Measurements from ENCODE around the gene PLXDC1. TPM values are rescaled to one million over a fixed set of nuclear protein-coding genes. Genes with fewer than 3 reads are reported as not detected.

The PLXDC1 gene
- total RNA-seq, 1 donor from 2014 or later, result 19.5 TPM

- DNase-seq (no peak), ATAC-seq (no peak)
- H3K4me1 ChIP-seq, result no peaks in the 10 kb centered on the region
- TF ChIP-seq CTCF (IDR thresholded peaks at IDR 0.05), result no peak
- H3K36me3 ChIP-seq, result peaks cover 95% of the 10 kb centered on the region
- H3K4me3 ChIP-seq, result no peak overlapping the region
- no peaks in the 10 kb centered on the region for H3K27me3 ChIP-seq (ENCODE audit: low read depth)
- no peak overlapping the region for H3K27ac ChIP-seq
- H3K9me3 ChIP-seq, result no peaks in the 10 kb centered on the region
- intact Hi-C loops (cut with DNase I), result no loop called here
These were observed 35.1 kb upstream of the PLXDC1 start for GRCh38 chr17:39186481-39187002.

- H3K27ac ChIP-seq, result no peak overlapping the region
- H3K4me3 ChIP-seq, result no peak overlapping the region
- ATAC-seq, result no peak
- intact Hi-C loops (cut with DNase I), result no loop called here
- no peaks in the 10 kb centered on the region for H3K9me3 ChIP-seq
- peaks cover 2% of the 10 kb centered on the region for H3K4me1 ChIP-seq
- no peak for TF ChIP-seq CTCF (IDR thresholded peaks at IDR 0.05)
- no peak for DNase-seq
- peaks cover 92% of the 10 kb centered on the region for H3K36me3 ChIP-seq
- no peaks in the 10 kb centered on the region for H3K27me3 ChIP-seq (ENCODE audit: low read depth)
These were observed 32.3 kb upstream of the PLXDC1 start for GRCh38 chr17:39183720-39184119.

- H3K4me1 ChIP-seq, result peaks cover 9% of the 10 kb centered on the region
- DNase-seq (no peak), ATAC-seq (no peak)
- intact Hi-C loops (cut with DNase I), result no loop called here
- peaks cover 86% of the 10 kb centered on the region for H3K36me3 ChIP-seq
- H3K27me3 ChIP-seq (ENCODE audit: low read depth), result no peaks in the 10 kb centered on the region
- no peak overlapping the region for H3K27ac ChIP-seq
- H3K4me3 ChIP-seq, result no peak overlapping the region
- TF ChIP-seq CTCF (IDR thresholded peaks at IDR 0.05), result no peak
- H3K9me3 ChIP-seq, result no peaks in the 10 kb centered on the region
These were observed 31.6 kb upstream of the PLXDC1 start for GRCh38 chr17:39183045-39183444.

- peaks cover 10% of the 10 kb centered on the region for H3K4me1 ChIP-seq
- DNase-seq (no peak), ATAC-seq (no peak)
- H3K27ac ChIP-seq, result no peak overlapping the region
- intact Hi-C loops (cut with DNase I), result no loop called here
- no peaks in the 10 kb centered on the region for H3K27me3 ChIP-seq (ENCODE audit: low read depth)
- no peaks in the 10 kb centered on the region for H3K9me3 ChIP-seq
- no peak for TF ChIP-seq CTCF (IDR thresholded peaks at IDR 0.05)
- peaks cover 86% of the 10 kb centered on the region for H3K36me3 ChIP-seq
- H3K4me3 ChIP-seq, result no peak overlapping the region
These were observed 29.9 kb upstream of the PLXDC1 start for GRCh38 chr17:39181303-39181702.

- DNase-seq (no peak), ATAC-seq (peak; percentile 20 to 71)
- H3K9me3 ChIP-seq, result no peaks in the 10 kb centered on the region
- no peaks in the 10 kb centered on the region for H3K27me3 ChIP-seq (ENCODE audit: low read depth)
- H3K4me3 ChIP-seq, result no peak overlapping the region
- H3K27ac ChIP-seq, result no peak overlapping the region
- H3K4me1 ChIP-seq, result peaks cover 10% of the 10 kb centered on the region
- intact Hi-C loops (cut with DNase I), result no loop called here
- H3K36me3 ChIP-seq, result peaks cover 73% of the 10 kb centered on the region
- no peak for TF ChIP-seq CTCF (IDR thresholded peaks at IDR 0.05)
These were observed 27.1 kb upstream of the PLXDC1 start for GRCh38 chr17:39178536-39178935.

GRCh38 chr17:39177256-39177655, 25.8 kb upstream of the PLXDC1 start:
- Histone ChIP-seq H3K27me3 (ENCODE audit: low read depth) (no peaks in the 10 kb centered on the region), H3K9me3 (no peaks in the 10 kb centered on the region), H3K4me3 (no peak overlapping the region), H3K27ac (no peak overlapping the region), H3K36me3 (peaks cover 60% of the 10 kb centered on the region), H3K4me1 (peaks cover 10% of the 10 kb centered on the region)
- TF ChIP-seq CTCF (IDR thresholded peaks at IDR 0.05), result no peak
- DNase-seq (no peak), ATAC-seq (peak; percentile 10 to 13)
- intact Hi-C loops (cut with DNase I), result no loop called here

All from lower lobe of right lung (tissue), 2 donors.